WTC11 (cell line): Measurements from ENCODE around the gene ZNF678. TPM values are rescaled to one million over a fixed set of nuclear protein-coding genes. Genes with fewer than 3 reads are reported as not detected.

Experiments
- ATAC-seq: fragments of 200-7000 bp; cut with Tn5 transposase; 2 replicates; pipeline ENCODE4 v1.10.0; 2021; ENCODE audit warnings: mild to moderate bottlenecking, moderate library complexity
- CTCF ChIA-PET: fragments of 300-600 bp; sonication (Branson Sonifier 250); formaldehyde crosslinking; loops from one replicate; lab custom pipeline; 2021; ENCODE audit warnings: antibody characterized with exemption; lab: Charles Lee
- POLR2A ChIA-PET: fragments of 350-600 bp; sonication (Branson Sonifier 250); formaldehyde crosslinking; loops from one replicate; lab custom pipeline; 2021; ENCODE audit warnings: antibody characterized with exemption; lab: Charles Lee
- DNase-seq: peaks from one replicate; pipeline ENCODE4 v3.0.0; 2021; ENCODE audit warnings: low spot score
- H3K27ac Mint-ChIP-seq: 2 replicates; pipeline ENCODE4 v1.8.0; 2021; ENCODE audit warnings: mixed read lengths
- H3K27me3 Mint-ChIP-seq: 2 replicates; pipeline ENCODE4 v1.8.0; 2021; ENCODE audit warnings: low read depth, mild to moderate bottlenecking, moderate library complexity, mixed read lengths
- H3K36me3 Mint-ChIP-seq: 2 replicates; pipeline ENCODE4 v1.8.0; 2021; ENCODE audit warnings: mixed read lengths
- H3K4me1 Mint-ChIP-seq: 2 replicates; pipeline ENCODE4 v1.8.0; 2022; ENCODE audit warnings: mixed read lengths
- H3K4me3 Mint-ChIP-seq: 2 replicates; pipeline ENCODE4 v1.8.0; 2021; ENCODE audit warnings: mild to moderate bottlenecking, moderate library complexity, mixed read lengths
- H3K9me3 Mint-ChIP-seq: 2 replicates; pipeline ENCODE4 v1.8.0; 2021; ENCODE audit warnings: mixed read lengths
- CREM ChIP-seq: sonication (generic); formaldehyde crosslinking; IDR thresholded peaks from 2 replicates; pipeline ENCODE4 v1.8.1; 2022; ENCODE audit warnings: mild to moderate bottlenecking, missing genetic modification reagents, moderate library complexity
- ETV6 ChIP-seq: sonication (generic); formaldehyde crosslinking; IDR thresholded peaks from 2 replicates; pipeline ENCODE4 v1.8.1; 2022; ENCODE audit warnings: mild to moderate bottlenecking, missing genetic modification reagents
- FOXK1 ChIP-seq: sonication (generic); formaldehyde crosslinking; IDR thresholded peaks from 2 replicates; pipeline ENCODE4 v1.8.0; 2022; ENCODE audit warnings: mild to moderate bottlenecking, moderate library complexity, missing genetic modification reagents
- JUN ChIP-seq: sonication (generic); formaldehyde crosslinking; IDR thresholded peaks from 2 replicates; pipeline ENCODE4 v1.8.0; 2023; ENCODE audit warnings: mild to moderate bottlenecking, missing genetic modification reagents
- KAT7 ChIP-seq: sonication (generic); formaldehyde crosslinking; IDR thresholded peaks from 2 replicates; pipeline ENCODE4 v1.8.1; 2023; ENCODE audit warnings: missing genetic modification reagents, mild to moderate bottlenecking, borderline replicate concordance
- MXD4 ChIP-seq: fragments of 250-450 bp; sonication (Bioruptor Pico); IDR thresholded peaks from 2 replicates; pipeline ENCODE4 v1.8.0; 2021; ENCODE audit warnings: mild to moderate bottlenecking, moderate library complexity, borderline replicate concordance
- MYBL2 ChIP-seq: sonication (generic); formaldehyde crosslinking; IDR thresholded peaks from 2 replicates; pipeline ENCODE4 v1.8.1; 2023; ENCODE audit warnings: mild to moderate bottlenecking, moderate library complexity, missing genetic modification reagents
- NFATC4 ChIP-seq: fragments of 250-450 bp; sonication (Bioruptor Pico); IDR thresholded peaks from 2 replicates; pipeline ENCODE4 v1.9.0; 2021; ENCODE audit warnings: mild to moderate bottlenecking
- NR3C1 ChIP-seq: sonication (generic); formaldehyde crosslinking; conservative IDR thresholded peaks from 2 replicates; pipeline ENCODE4 v1.8.1; 2023; ENCODE audit warnings: low read depth, mild to moderate bottlenecking, missing genetic modification reagents
- SMAD4 ChIP-seq: sonication (generic); formaldehyde crosslinking; IDR thresholded peaks from 2 replicates; pipeline ENCODE4 v1.8.0; 2022; ENCODE audit warnings: mild to moderate bottlenecking, missing genetic modification reagents
- TP53 ChIP-seq: sonication (generic); formaldehyde crosslinking; IDR thresholded peaks from 2 replicates; pipeline ENCODE4 v1.8.1; 2023; ENCODE audit warnings: mild to moderate bottlenecking, missing genetic modification reagents
- ZNF121 ChIP-seq: sonication (generic); formaldehyde crosslinking; IDR thresholded peaks from 2 replicates; pipeline ENCODE4 v1.8.0; 2023; ENCODE audit warnings: missing genetic modification reagents
- ZNF138 ChIP-seq: sonication (generic); formaldehyde crosslinking; conservative IDR thresholded peaks from 2 replicates; pipeline ENCODE4 v1.8.1; 2022; ENCODE audit warnings: mild to moderate bottlenecking, moderate library complexity, missing genetic modification reagents
- ZNF219 ChIP-seq: sonication (generic); formaldehyde crosslinking; IDR thresholded peaks from 2 replicates; pipeline ENCODE4 v1.8.0; 2023; ENCODE audit warnings: missing genetic modification reagents, mild to moderate bottlenecking, borderline replicate concordance
- ZNF317 ChIP-seq: sonication (generic); formaldehyde crosslinking; IDR thresholded peaks from 2 replicates; pipeline ENCODE4 v1.8.1; 2023; ENCODE audit warnings: low read depth, mild to moderate bottlenecking, moderate library complexity, missing genetic modification reagents, borderline replicate concordance
- total RNA-seq: library from RNA; stranded (reverse); gene quantifications from 3 replicates; pipeline ENCODE4 v1.2.3, GENCODE V29; 2021
- TF ChIP-seq, protein P1 (sequence below): sonication (generic); formaldehyde crosslinking; IDR thresholded peaks from 2 replicates; pipeline ENCODE4 v1.8.0; 2022; ENCODE audit warnings: mild to moderate bottlenecking, missing genetic modification reagents
- TF ChIP-seq, protein P2 (sequence below): fragments of 250-450 bp; sonication (Bioruptor Pico); IDR thresholded peaks from 2 replicates; pipeline ENCODE4 v1.9.0; 2021; ENCODE audit warnings: mild to moderate bottlenecking
- TF ChIP-seq, protein P3 (sequence below): fragments of 250-450 bp; sonication (Bioruptor Pico); IDR thresholded peaks from 2 replicates; pipeline ENCODE4 v1.8.0; 2021; ENCODE audit warnings: mild to moderate bottlenecking
- TF ChIP-seq, protein P4 (sequence below): fragments of 250-450 bp; sonication (Bioruptor Pico); IDR thresholded peaks from 2 replicates; pipeline ENCODE4 v2.1.2; 2022; ENCODE audit warnings: mild to moderate bottlenecking, moderate library complexity
- TF ChIP-seq, protein P5 (sequence below): fragments of 250-450 bp; sonication (Bioruptor Pico); IDR thresholded peaks from 2 replicates; pipeline ENCODE4 v1.9.0; 2021; ENCODE audit warnings: mild to moderate bottlenecking, borderline replicate concordance
- TF ChIP-seq, protein P6 (sequence below): sonication (generic); formaldehyde crosslinking; IDR thresholded peaks from 2 replicates; pipeline ENCODE4 v1.8.1; 2022; ENCODE audit warnings: missing genetic modification reagents, borderline replicate concordance
- TF ChIP-seq, protein P7 (sequence below): sonication (generic); formaldehyde crosslinking; conservative IDR thresholded peaks from 2 replicates; pipeline ENCODE4 v1.8.1; 2023; ENCODE audit warnings: mild to moderate bottlenecking, low read depth, missing genetic modification reagents, moderate library complexity

ZNF678 gene
- total RNA-seq, 1 experiment from 2014 or later, result 28.9 TPM

DNA sequence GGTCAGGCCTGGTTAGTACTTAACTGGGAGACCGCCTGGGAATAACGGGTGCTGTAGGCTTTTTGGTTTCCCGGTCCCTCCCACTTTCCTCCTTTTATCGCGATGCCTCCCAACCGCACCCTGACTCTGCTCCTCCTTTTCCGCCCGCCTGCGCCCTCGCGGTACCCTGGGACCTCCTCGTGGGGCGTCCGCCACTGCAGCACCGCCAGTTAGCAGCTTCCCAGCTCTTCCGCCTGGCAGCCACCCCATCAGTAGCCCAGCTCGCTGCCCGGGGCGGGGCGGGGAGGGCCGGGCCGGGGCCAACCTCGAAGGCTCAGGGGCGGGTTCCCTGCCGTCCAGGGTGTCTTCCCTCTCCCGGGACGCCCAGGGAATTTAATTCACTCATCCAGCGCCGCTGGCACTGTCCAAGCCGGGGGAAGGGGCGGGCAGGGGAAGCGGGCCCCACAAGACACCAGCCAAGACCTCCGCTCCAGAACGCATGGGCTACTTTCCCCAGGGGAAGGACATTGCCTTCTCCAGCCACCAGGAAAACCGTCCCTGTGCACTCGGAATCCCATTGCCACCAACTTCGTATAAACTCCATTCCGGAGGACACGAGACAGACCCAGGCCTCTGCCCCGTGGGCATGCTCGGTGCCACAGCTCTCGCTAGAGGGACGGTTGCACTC lies 2.0 kb upstream of the ZNF678 start:
- ChIA-PET POLR2A (no interaction called here), CTCF (interaction anchor here (1.8 kb wide), 1 partner anchor 19 kb away, joined by 4 read pairs; no protein-coding TSS in a partner anchor)
- peaks cover 3% of the 10 kb centered on the region; the same call in 1 of the 2 replicates for H3K27me3 Mint-ChIP-seq
- ATAC-seq (no peak), DNase-seq (no peak)
- no peak overlapping the region for H3K27ac Mint-ChIP-seq
- H3K36me3 Mint-ChIP-seq, result peaks cover 4% of the 10 kb centered on the region; the same call in 1 of the 2 replicates
- H3K4me3 Mint-ChIP-seq, result no peak overlapping the region
- H3K9me3 Mint-ChIP-seq, result peaks cover 14% of the 10 kb centered on the region
- H3K4me1 Mint-ChIP-seq, result peaks cover 14% of the 10 kb centered on the region
- TF ChIP-seq TP53 (CRISPR knock-in tag), result no peak
- no peak for TF ChIP-seq CREM (CRISPR knock-in tag)
- no peak for TF ChIP-seq MXD4 (CRISPR knock-in tag)
- no peak for TF ChIP-seq NR3C1 (CRISPR knock-in tag)
- no peak for TF ChIP-seq ZNF121 (CRISPR knock-in tag)
- no peak for TF ChIP-seq SMAD4 (CRISPR knock-in tag)
- TF ChIP-seq ETV6 (CRISPR knock-in tag), result no peak

DNA sequence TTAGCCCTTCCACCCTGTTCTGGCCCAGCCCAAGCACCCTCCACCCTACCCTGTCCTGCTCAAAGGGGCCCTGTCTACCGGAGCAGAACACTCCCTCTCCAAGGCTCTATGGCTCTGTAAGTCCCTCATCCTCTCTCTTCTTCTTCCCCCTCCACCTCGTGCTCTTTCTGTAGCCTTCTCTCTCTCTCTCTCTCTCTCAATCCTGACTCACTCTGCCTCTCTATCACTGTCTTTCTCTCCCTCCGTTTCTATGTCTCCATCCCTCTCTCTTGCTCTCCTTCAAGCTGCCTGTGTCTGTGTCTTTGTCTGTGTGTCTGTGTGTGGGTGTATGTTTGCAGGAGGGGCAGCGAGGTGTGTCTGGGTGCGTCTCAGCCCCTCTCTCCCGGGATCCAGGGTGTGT lies 1.3 kb upstream of the ZNF678 start:
- DNase-seq (no peak), ATAC-seq (no peak)
- H3K27me3 Mint-ChIP-seq, result no peaks in the 10 kb centered on the region
- ChIA-PET CTCF (interaction anchor here (2.5 kb wide), 1 partner anchor 20 kb away, joined by 13 read pairs; no protein-coding TSS in a partner anchor), POLR2A (interaction anchor here (0.5 kb wide), 1 partner anchor 226 kb away, joined by 3 read pairs; no protein-coding TSS in a partner anchor)
- peaks cover 20% of the 10 kb centered on the region for H3K4me1 Mint-ChIP-seq
- no peak overlapping the region for H3K4me3 Mint-ChIP-seq
- no peak for TF ChIP-seq ZNF219 (CRISPR knock-in tag)
- no peak for TF ChIP-seq NFATC4 (CRISPR knock-in tag)
- TF ChIP-seq, protein P1, sequence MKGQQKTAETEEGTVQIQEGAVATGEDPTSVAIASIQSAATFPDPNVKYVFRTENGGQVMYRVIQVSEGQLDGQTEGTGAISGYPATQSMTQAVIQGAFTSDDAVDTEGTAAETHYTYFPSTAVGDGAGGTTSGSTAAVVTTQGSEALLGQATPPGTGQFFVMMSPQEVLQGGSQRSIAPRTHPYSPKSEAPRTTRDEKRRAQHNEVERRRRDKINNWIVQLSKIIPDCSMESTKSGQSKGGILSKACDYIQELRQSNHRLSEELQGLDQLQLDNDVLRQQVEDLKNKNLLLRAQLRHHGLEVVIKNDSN (CRISPR knock-in tag), result no peak
- no peak for TF ChIP-seq ZNF317 (CRISPR knock-in tag)
- TF ChIP-seq, protein P2, sequence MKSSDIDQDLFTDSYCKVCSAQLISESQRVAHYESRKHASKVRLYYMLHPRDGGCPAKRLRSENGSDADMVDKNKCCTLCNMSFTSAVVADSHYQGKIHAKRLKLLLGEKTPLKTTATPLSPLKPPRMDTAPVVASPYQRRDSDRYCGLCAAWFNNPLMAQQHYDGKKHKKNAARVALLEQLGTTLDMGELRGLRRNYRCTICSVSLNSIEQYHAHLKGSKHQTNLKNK (CRISPR knock-in tag), result no peak
- TF ChIP-seq, protein P3, sequence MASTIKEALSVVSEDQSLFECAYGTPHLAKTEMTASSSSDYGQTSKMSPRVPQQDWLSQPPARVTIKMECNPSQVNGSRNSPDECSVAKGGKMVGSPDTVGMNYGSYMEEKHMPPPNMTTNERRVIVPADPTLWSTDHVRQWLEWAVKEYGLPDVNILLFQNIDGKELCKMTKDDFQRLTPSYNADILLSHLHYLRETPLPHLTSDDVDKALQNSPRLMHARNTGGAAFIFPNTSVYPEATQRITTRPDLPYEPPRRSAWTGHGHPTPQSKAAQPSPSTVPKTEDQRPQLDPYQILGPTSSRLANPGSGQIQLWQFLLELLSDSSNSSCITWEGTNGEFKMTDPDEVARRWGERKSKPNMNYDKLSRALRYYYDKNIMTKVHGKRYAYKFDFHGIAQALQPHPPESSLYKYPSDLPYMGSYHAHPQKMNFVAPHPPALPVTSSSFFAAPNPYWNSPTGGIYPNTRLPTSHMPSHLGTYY (CRISPR knock-in tag), result no peak
- TF ChIP-seq, protein P4, sequence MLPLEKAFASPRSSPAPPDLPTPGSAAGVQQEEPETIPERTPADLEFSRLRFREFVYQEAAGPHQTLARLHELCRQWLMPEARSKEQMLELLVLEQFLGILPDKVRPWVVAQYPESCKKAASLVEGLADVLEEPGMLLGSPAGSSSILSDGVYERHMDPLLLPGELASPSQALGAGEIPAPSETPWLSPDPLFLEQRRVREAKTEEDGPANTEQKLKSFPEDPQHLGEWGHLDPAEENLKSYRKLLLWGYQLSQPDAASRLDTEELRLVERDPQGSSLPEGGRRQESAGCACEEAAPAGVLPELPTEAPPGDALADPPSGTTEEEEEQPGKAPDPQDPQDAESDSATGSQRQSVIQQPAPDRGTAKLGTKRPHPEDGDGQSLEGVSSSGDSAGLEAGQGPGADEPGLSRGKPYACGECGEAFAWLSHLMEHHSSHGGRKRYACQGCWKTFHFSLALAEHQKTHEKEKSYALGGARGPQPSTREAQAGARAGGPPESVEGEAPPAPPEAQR, result no peak
- TF ChIP-seq ZNF138 (CRISPR knock-in tag), result no peak
- TF ChIP-seq JUN (CRISPR knock-in tag), result no peak
- no peak for TF ChIP-seq KAT7 (CRISPR knock-in tag)
- TF ChIP-seq, protein P5, sequence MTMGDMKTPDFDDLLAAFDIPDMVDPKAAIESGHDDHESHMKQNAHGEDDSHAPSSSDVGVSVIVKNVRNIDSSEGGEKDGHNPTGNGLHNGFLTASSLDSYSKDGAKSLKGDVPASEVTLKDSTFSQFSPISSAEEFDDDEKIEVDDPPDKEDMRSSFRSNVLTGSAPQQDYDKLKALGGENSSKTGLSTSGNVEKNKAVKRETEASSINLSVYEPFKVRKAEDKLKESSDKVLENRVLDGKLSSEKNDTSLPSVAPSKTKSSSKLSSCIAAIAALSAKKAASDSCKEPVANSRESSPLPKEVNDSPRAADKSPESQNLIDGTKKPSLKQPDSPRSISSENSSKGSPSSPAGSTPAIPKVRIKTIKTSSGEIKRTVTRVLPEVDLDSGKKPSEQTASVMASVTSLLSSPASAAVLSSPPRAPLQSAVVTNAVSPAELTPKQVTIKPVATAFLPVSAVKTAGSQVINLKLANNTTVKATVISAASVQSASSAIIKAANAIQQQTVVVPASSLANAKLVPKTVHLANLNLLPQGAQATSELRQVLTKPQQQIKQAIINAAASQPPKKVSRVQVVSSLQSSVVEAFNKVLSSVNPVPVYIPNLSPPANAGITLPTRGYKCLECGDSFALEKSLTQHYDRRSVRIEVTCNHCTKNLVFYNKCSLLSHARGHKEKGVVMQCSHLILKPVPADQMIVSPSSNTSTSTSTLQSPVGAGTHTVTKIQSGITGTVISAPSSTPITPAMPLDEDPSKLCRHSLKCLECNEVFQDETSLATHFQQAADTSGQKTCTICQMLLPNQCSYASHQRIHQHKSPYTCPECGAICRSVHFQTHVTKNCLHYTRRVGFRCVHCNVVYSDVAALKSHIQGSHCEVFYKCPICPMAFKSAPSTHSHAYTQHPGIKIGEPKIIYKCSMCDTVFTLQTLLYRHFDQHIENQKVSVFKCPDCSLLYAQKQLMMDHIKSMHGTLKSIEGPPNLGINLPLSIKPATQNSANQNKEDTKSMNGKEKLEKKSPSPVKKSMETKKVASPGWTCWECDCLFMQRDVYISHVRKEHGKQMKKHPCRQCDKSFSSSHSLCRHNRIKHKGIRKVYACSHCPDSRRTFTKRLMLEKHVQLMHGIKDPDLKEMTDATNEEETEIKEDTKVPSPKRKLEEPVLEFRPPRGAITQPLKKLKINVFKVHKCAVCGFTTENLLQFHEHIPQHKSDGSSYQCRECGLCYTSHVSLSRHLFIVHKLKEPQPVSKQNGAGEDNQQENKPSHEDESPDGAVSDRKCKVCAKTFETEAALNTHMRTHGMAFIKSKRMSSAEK (CRISPR knock-in tag), result no peak
- TF ChIP-seq MYBL2, result no peak
- TF ChIP-seq, protein P6, sequence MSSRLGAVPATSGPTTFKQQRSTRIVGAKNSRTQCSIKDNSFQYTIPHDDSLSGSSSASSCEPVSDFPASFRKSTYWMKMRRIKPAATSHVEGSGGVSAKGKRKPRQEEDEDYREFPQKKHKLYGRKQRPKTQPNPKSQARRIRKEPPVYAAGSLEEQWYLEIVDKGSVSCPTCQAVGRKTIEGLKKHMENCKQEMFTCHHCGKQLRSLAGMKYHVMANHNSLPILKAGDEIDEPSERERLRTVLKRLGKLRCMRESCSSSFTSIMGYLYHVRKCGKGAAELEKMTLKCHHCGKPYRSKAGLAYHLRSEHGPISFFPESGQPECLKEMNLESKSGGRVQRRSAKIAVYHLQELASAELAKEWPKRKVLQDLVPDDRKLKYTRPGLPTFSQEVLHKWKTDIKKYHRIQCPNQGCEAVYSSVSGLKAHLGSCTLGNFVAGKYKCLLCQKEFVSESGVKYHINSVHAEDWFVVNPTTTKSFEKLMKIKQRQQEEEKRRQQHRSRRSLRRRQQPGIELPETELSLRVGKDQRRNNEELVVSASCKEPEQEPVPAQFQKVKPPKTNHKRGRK, result no peak
- TF ChIP-seq, protein P7, sequence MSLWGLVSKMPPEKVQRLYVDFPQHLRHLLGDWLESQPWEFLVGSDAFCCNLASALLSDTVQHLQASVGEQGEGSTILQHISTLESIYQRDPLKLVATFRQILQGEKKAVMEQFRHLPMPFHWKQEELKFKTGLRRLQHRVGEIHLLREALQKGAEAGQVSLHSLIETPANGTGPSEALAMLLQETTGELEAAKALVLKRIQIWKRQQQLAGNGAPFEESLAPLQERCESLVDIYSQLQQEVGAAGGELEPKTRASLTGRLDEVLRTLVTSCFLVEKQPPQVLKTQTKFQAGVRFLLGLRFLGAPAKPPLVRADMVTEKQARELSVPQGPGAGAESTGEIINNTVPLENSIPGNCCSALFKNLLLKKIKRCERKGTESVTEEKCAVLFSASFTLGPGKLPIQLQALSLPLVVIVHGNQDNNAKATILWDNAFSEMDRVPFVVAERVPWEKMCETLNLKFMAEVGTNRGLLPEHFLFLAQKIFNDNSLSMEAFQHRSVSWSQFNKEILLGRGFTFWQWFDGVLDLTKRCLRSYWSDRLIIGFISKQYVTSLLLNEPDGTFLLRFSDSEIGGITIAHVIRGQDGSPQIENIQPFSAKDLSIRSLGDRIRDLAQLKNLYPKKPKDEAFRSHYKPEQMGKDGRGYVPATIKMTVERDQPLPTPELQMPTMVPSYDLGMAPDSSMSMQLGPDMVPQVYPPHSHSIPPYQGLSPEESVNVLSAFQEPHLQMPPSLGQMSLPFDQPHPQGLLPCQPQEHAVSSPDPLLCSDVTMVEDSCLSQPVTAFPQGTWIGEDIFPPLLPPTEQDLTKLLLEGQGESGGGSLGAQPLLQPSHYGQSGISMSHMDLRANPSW (CRISPR knock-in tag), result no peak
- no peak for TF ChIP-seq FOXK1 (CRISPR knock-in tag)
- no peak overlapping the region for H3K27ac Mint-ChIP-seq
- H3K36me3 Mint-ChIP-seq, result peaks cover 4% of the 10 kb centered on the region; the same call in 1 of the 2 replicates
- peaks cover 14% of the 10 kb centered on the region for H3K9me3 Mint-ChIP-seq
